ENCODE measurements around the gene SLC6A20. TPM values are rescaled to one million over a fixed set of nuclear protein-coding genes. Genes with fewer than 3 reads are reported as not detected.

The SLC6A20 gene
- total RNA-seq, 1 donor from 2014 or later = not detected

DNA sequence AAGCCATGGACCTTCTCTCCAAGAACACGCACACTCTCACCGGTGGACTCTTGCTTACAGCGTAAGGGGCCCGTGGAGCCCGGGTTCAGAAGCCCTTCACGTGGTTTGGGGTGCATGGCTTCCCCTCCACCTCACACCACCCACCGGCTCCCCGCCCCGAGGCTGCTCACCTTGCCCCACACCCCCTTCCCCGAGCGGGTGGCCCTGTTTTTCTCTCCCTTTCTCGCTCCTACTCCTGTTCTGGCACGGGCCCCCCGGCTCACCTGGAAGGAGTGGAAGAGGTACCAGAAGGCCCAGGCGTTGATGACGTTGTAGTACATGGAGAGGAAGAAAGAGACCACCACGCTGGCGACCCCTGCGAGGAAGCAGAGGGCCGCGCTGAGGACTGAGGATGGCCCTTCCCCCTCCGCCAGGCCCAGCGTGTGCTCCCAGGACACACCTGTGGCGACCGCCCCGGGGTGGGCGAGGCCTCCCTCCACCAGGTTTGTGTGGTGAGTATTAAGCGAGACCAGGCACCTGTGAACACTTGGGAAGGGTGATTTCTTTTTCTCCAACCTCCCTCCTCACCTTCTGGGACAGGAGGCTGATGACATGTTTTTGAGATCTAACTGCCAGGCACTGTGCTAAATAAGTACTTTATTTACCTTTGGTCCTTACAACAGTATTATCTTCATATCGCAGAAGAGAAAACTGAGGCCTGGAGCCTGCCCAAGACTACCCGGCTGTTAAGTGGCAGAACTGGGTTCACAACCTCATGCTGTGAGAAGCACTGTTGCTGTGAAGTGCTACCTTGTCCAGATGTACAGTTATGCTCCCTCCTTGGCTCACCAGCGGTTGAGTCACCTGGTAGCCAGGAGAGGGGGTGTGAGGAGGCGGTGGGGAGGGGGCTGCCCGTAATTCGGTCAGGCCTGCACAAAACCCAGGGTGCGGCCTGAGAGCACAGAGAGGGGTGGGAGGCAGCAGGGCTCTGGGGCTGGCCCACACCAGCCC lies 16.3 kb downstream of the SLC6A20 start:
- H3K27me3 Mint-ChIP-seq (ENCODE audit: low read depth) = peaks cover 21% of the 10 kb centered on the region
- H3K36me3 Mint-ChIP-seq (ENCODE audit: low read depth) = no peaks in the 10 kb centered on the region
- no peak overlapping the region for H3K27ac Mint-ChIP-seq (ENCODE audit: unreplicated experiment)
- H3K9me3 Mint-ChIP-seq (ENCODE audit: low read depth) = peaks cover 9% of the 10 kb centered on the region
- TF ChIP-seq, protein P1, sequence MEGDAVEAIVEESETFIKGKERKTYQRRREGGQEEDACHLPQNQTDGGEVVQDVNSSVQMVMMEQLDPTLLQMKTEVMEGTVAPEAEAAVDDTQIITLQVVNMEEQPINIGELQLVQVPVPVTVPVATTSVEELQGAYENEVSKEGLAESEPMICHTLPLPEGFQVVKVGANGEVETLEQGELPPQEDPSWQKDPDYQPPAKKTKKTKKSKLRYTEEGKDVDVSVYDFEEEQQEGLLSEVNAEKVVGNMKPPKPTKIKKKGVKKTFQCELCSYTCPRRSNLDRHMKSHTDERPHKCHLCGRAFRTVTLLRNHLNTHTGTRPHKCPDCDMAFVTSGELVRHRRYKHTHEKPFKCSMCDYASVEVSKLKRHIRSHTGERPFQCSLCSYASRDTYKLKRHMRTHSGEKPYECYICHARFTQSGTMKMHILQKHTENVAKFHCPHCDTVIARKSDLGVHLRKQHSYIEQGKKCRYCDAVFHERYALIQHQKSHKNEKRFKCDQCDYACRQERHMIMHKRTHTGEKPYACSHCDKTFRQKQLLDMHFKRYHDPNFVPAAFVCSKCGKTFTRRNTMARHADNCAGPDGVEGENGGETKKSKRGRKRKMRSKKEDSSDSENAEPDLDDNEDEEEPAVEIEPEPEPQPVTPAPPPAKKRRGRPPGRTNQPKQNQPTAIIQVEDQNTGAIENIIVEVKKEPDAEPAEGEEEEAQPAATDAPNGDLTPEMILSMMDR (IDR thresholded peaks at IDR 0.05) = no peak
- DNase-seq (ENCODE audit: low spot score) = no peak
- H3K4me1 Mint-ChIP-seq (ENCODE audit: low read depth) = no peaks in the 10 kb centered on the region
- no peak overlapping the region for H3K4me3 Mint-ChIP-seq (ENCODE audit: unreplicated experiment)

DNA sequence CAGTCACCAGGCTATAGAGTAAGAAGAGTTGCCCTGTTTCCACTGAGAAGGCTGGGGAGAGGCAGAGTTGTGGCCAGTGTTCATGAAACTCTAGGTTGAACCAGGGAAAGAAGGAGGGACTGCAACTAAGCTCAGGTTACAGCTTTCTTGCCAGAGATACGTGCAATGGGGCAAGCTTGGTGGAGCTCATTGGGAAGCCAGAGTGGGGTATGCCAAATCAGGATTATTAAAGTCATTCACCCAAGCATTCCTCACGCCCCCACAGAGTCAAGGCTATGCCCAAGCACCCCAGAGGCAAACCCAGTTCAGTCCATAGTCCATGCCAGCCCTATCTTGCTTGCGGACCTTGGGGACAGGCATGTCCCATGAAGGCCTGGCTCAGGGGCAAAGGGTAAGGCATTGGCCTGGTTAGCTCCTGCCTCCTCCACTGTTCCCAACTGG lies 17.6 kb downstream of the SLC6A20 start:
- Mint-ChIP-seq H3K27me3 (ENCODE audit: low read depth) (peaks cover 24% of the 10 kb centered on the region), H3K9me3 (ENCODE audit: low read depth) (no peaks in the 10 kb centered on the region), H3K27ac (ENCODE audit: unreplicated experiment) (no peak overlapping the region), H3K36me3 (ENCODE audit: low read depth) (no peaks in the 10 kb centered on the region), H3K4me3 (ENCODE audit: unreplicated experiment) (no peak overlapping the region), H3K4me1 (ENCODE audit: low read depth) (no peaks in the 10 kb centered on the region)
- TF ChIP-seq, protein P1 (IDR thresholded peaks at IDR 0.05) = no peak
- DNase-seq (ENCODE audit: low spot score) = no peak

- Mint-ChIP-seq H3K27me3 (ENCODE audit: low read depth) (peaks cover 32% of the 10 kb centered on the region), H3K9me3 (ENCODE audit: low read depth) (no peaks in the 10 kb centered on the region), H3K4me1 (ENCODE audit: low read depth) (no peaks in the 10 kb centered on the region), H3K36me3 (ENCODE audit: low read depth) (no peaks in the 10 kb centered on the region), H3K4me3 (ENCODE audit: unreplicated experiment) (no peak overlapping the region), H3K27ac (ENCODE audit: unreplicated experiment) (no peak overlapping the region)
- DNase-seq (ENCODE audit: low spot score) = no peak
- TF ChIP-seq, protein P1 (IDR thresholded peaks at IDR 0.05) = no peak
Observed at GRCh38 chr3:45777746-45778386, 18.5 kb downstream of the SLC6A20 start.

DNA sequence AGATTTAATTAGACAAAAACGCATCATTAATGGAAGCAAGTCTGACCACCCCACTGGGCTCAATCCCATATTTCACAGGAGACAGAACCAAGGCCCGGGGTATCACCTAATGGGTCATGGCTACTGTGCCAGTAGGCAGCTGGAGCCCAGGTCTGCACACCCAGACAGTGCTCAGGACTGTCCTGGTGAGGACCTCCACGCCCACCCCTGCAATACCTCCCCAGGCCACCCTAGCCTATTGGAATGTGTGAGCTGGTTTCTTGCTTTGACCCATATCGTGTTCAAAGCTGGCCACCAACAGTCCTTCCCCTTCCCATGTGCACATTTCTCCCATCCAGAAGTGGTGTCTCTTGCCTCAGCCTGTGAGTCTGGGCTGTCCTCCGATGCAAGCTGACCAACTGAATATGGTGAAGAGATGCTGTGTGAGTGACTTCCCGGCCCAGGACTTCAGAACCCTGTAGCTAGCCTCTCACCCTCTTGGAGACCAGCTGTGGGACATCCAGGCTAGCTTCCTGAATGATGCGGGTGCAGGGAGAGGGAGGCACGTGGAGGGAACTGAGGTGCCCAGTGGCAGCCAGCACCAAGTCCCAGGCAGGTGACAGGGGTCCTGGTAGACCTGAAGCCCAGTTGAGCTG lies 19.1 kb downstream of the SLC6A20 start:
- no peak for DNase-seq (ENCODE audit: low spot score)
- H3K27ac Mint-ChIP-seq (ENCODE audit: unreplicated experiment) = no peak overlapping the region
- H3K4me1 Mint-ChIP-seq (ENCODE audit: low read depth) = no peaks in the 10 kb centered on the region
- no peak overlapping the region for H3K4me3 Mint-ChIP-seq (ENCODE audit: unreplicated experiment)
- peaks cover 33% of the 10 kb centered on the region for H3K27me3 Mint-ChIP-seq (ENCODE audit: low read depth)
- TF ChIP-seq, protein P1 (IDR thresholded peaks at IDR 0.05) = no peak
- no peaks in the 10 kb centered on the region for H3K9me3 Mint-ChIP-seq (ENCODE audit: low read depth)
- no peaks in the 10 kb centered on the region for H3K36me3 Mint-ChIP-seq (ENCODE audit: low read depth)

DNA sequence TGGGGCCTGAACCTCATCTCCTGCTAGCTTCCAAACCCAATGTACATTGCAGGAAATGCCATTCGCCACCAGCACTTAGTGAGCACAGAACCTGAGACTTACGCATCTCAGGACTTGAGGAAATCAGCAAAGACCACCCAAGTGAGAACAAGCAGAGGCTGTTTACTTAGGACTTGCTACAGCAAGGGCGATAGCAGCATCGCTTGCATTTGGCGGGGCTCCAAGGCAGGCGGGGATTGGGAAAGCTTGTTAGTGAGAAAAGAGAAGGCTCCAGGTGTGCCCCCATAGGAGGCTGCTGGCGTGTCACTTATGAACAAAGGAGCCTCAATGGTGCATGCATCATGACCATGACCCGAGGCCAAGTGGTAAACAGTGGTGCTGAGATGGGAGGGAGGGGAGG lies 19.7 kb downstream of the SLC6A20 start:
- TF ChIP-seq, protein P1 (IDR thresholded peaks at IDR 0.05) = no peak
- peak; percentile 59 for DNase-seq (ENCODE audit: low spot score)

More for the DNA sequence above, 19.7 kb downstream of the SLC6A20 start:
- Mint-ChIP-seq H3K27ac (ENCODE audit: unreplicated experiment) (no peak overlapping the region), H3K9me3 (ENCODE audit: low read depth) (no peaks in the 10 kb centered on the region), H3K27me3 (ENCODE audit: low read depth) (peaks cover 36% of the 10 kb centered on the region), H3K36me3 (ENCODE audit: low read depth) (no peaks in the 10 kb centered on the region), H3K4me3 (ENCODE audit: unreplicated experiment) (no peak overlapping the region), H3K4me1 (ENCODE audit: low read depth) (no peaks in the 10 kb centered on the region)

Data from chondrocyte (in vitro differentiated cells).